GM18868 (cell line): ENCODE data around the gene LRRFIP1.

ENCODE experiments used
- ATAC-seq: cut with Tn5 transposase; IDR thresholded peaks from one replicate; pipeline ENCODE4 v1.9.1; 2021; ENCODE audit warnings: mild to moderate bottlenecking, moderate library complexity; ENCODE audit not compliant: unreplicated experiment

Gene LRRFIP1

DNA sequence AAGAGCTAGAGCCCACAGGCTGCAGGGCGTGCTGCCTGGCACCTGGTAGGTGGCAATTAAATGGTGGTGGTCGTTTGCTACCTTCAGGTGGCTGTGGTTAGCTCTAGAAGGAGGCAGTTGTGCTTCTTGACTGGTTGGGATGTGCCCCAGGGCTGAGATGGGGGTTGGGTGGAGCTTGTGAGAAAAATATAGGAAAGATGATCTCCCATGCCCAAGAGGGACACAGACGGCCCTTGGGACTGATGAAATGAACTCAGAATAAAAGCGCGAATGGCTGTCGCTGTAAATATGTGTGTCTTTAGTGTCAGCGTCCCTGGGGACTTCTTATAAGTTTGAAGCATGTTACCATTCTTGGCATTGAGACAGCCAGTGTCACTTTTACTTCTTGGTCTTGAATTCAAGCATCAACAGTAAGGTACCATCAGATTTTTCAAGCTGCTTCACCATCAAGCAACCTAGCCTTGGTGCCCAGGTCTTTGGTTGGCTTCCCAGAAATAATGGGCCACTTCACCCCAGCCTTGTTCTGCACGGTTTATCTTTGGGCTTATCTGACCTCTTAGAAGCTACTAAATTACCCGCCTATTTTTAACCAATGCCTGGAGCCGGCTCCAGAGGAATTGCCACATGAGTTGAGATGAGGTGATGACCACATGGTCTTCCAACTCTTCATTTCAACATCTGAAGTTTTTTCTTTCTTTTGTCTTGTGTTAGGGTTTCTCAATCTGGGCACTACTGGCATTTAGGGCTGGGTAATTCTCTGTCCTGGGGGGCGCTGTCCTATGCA is 11.9 kb downstream of the LRRFIP1 start:
- no peak for ATAC-seq

GRCh38 chr2:237639836-237640220 is 12.4 kb downstream of the LRRFIP1 start:
- ATAC-seq: no peak

DNA sequence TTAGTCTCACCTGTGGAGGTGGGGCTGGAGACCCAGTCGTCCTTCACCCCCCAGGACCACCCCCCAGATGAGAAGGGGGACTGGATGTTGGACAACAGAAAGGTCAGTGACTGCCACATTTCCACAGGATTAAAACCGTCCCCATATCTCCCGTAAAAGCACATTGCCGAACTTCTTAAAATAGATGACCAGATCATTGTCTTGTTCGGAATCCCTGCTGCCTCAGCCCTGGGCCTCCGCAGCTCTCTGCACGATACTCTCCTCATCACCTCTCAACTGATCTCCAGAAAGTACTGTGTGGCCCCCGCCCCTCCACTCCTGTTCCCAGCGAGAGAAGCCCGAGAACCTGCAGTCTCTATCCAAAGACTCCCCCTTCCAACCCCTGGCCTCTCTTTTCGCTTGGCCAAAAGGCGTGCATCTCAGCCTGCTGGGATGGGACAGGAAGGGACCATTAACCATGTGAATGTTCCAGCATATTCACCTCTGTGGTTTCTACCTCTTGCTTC is 13.2 kb downstream of the LRRFIP1 start:
- ATAC-seq: no peak

GRCh38 chr2:237642038-237642734 is 14.8 kb downstream of the LRRFIP1 start:
- ATAC-seq: no peak

DNA sequence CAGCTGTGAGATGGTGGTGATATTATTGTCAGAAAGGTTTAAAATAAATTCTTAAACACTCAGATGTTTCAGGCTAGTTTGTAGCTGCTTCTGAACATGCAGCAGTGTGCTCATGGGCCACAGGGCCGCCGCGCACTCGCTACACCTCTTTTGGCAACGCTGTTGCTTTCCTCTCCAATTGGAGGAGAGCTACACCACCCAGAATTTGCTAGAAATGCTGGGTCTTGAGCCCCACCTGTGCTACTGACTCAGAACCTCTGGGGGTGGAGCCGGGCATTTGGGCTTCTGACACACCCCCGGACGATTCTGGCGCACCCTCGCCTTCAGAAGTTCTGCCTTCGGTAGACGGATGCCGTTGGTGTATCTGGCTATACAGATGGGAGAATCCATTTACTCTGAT is 15.7 kb downstream of the LRRFIP1 start:
- no peak for ATAC-seq

DNA sequence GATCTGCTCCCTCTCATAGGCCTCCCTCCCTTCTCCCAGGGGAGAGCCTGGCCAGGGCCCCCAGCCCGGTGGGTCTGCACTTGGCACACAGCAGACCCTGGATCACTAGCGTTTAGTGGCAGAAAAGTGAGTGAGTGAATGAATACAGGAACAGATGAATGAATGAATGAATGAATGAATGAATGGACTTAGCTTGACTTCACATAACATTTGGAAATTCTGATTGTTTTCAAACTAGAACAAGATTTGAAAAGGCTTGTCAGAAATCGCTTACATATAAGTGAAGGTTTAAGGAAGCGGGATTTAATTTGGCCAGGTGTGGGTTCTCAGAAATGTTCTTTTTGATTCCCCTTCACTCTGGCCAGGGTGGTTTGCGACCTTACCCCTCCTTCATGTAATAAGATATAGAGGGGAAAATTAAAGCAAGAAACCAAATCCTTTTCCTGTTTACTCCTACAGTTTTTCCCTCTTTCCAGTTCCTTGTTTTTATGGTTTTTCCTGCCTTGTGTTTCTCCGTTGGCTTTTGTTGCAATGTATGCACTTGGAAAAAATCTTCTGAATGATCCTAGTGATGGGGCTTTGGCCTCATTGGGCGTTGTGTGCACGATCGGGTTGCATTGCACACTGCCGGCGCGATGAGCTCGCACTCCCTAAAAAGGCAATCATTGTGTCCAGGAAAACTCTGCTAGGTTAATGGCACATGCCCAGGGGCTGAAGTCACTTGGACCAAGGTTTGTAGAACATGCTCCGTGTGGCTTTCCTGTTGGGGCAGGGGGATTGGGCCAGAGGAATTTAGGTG is 16.4 kb downstream of the LRRFIP1 start:
- no peak for ATAC-seq

DNA sequence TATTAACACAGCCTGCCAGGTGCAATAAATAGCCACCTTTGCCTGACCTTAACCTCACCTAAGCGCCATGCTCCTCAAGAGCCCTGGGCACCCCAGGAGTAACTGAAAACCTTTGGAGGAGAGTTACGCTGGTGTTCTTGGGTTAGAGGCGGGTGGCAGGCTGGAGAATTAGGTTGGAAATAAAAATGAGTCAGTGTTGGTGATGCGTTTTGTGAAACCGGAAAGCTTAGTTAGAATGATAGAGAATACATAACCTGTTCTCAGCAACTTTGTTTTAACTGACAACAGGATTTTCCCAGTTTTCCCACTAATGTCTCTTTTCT is 17.0 kb downstream of the LRRFIP1 start:
- ATAC-seq: no peak

- ATAC-seq: no peak
Measured at GRCh38 chr2:237645261-237645660, 17.9 kb downstream of the LRRFIP1 start.

DNA sequence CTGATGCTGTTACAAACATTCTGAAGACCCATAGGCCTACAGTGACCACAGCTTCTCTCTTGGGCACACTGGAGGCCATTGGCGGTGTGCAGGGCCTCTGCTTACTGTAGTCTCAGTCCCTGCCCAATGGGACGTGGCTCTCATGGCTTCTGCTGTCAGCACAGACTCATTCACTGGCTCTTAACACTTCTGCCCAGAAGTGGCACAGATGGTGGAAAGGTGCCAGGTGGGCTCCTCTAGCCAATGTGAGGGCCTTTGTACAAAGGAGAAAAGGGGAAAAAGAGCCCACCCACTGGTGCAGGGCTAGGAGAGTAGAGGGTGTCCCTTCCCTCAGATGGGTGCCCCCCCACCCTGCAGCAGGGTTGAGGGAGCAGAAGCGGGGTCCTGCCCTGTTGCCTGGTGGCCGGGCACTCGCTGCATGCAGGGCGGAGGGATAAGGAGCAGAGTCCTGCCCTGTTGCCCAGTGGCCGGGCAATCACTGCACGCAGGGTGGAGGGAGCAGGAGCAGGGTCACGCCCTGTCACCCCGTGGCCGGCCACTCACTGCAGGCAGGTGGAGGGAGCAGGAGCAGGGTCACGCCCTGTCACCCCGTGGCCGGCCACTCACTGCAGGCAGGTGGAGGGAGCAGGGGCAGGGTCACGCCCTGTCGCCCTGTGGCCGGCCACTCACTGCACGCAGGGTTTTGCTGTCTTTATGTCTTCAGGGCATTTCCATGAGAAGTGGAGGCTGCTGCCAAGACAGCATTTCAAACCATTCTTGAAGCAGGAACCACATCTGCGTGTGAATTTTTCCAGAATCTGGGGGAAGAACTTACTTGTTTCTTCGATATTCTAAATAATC is 20.0 kb downstream of the LRRFIP1 start:
- ATAC-seq: no peak

GRCh38 chr2:237648016-237648381 is 20.6 kb downstream of the LRRFIP1 start:
- no peak for ATAC-seq

- ATAC-seq: no peak
Measured at GRCh38 chr2:237649541-237650454, 22.4 kb downstream of the LRRFIP1 start.

DNA sequence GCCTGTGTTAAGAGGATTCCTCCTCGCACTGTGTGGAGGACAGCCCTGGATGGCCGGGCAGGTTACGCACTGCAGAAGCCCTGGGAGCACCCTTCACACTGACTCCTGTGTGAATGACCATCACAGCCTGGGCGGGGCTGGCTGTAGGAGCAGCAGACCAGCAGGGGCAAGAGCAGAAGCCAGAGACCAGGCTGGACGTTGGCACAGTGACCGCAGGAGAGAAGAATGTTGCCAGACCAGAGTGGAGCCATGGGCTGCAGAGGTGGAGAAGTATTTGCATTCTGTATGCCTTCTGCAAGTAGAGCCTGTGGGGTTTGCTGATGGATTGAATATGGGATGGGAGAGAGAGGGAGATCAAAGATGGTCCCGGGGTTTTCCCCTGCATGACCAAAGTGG is 23.1 kb downstream of the LRRFIP1 start:
- ATAC-seq: no peak

- ATAC-seq: no peak
Measured at GRCh38 chr2:237651761-237652160, 24.4 kb downstream of the LRRFIP1 start.

DNA sequence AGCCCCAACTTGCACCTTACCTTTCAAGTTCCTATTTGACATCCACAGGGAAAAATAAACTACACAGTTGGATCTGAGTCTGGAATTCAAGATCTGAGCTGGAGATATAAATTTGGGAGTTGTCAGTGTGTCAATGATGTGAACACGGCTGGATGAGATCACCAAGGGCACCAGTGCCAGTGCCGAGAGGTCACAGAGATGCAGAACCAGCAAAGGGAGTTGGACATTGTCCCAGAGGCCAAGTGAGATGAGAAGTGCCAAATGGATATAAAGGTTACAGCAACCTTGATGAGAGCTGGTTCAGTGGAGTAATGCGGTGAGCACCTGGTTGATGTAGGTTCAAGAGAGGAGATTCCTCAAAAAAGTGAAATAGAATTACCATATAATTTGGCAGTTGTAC is 24.8 kb downstream of the LRRFIP1 start:
- no peak for ATAC-seq

GRCh38 chr2:237652854-237653253 is 25.5 kb downstream of the LRRFIP1 start:
- no peak for ATAC-seq

DNA sequence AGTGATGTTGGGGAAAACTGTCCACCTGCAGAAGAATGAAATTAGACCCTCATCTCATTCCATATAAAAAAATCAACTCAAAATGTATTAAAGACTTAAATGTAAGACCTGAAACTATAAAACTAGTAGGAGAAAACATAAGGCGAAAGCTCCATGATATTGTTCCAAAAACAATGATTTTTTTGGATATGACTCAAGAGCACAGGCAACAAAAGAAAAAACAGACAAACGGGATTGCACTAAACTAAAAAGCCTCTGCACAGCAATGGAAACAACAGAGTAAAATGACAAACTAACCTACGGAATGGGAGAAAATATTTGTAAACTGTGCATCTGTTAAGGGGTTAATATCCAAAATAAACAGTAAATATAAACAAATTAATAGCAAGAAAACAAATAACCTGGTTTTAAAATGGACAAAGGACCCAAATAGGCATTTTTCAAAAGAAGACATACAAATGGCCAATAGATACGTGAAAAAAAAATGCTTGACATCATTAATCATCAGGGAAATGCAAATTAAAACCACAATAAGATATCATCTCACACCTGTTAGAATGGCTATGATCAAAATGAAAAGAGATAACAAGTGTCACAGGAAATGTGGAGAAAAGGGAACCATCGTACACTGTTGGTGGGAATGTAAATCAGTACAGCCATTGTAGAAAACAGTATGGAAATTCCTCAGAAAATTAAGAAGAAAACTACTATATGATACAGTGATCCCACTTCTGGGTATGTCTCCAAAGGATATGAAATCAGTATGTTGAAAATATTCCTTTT is 26.6 kb downstream of the LRRFIP1 start:
- no peak for ATAC-seq

GRCh38 chr2:237657063-237657462 is 29.7 kb downstream of the LRRFIP1 start:
- ATAC-seq: no peak

DNA sequence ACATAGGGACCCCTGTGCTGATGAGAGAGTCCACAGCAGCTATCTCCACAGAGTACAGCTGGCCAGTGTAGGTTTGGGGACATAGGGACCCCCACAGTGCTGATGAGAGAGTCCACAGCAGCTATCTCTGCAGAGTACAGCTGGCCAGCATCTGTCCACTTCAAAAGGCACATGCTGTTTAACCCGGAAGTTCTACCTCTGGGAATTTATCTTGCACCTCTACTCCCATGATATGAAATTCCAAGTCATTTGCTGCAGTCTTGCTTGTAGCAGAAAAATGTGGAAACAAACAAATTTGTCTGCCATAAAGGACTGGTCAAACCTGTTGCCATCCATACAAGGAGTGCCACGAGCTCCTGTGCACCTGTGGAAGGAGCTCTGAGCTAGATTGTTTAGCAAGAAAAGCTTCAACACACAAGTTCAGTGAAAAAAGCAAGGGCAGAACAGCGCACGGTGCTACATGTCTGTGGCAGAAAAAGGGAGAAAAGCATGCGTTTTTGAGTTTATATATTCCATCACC is 33.1 kb downstream of the LRRFIP1 start:
- no peak for ATAC-seq

GRCh38 chr2:237661270-237661669 is 33.9 kb downstream of the LRRFIP1 start:
- ATAC-seq: no peak
